IMR-90 (cell line): ENCODE measurements around the gene PLCD1. TPM values are rescaled to one million over a fixed set of nuclear protein-coding genes. Genes with fewer than 3 reads are reported as not detected.

Source experiments
- ATAC-seq: fragments of 200-7000 bp; cut with Tn5 transposase; 2 replicates; pipeline ENCODE4 v1.9.1; 2020; ENCODE audit warnings: low read depth, mild to moderate bottlenecking, moderate library complexity
- BruUV-seq: library from RNA; stranded (reverse); fragments of 400-500 nt; replicated peaks from 2 replicates; lab custom pipeline; 2021; lab: Mats Ljungman, UMichigan
- CTCF ChIA-PET: fragments of 300-600 bp; formaldehyde crosslinking; extraction: SDS; loops from one replicate; lab custom pipeline; 2021; ENCODE audit warnings: antibody characterized with exemption; lab: Yijun Ruan, JAX
- POLR2A ChIA-PET: fragments of 300-600 bp; sonication (Branson Sonifier 250); formaldehyde crosslinking; loops from one replicate; lab custom pipeline; 2022; ENCODE audit warnings: antibody characterized with exemption; ENCODE audit not compliant: unreplicated experiment; lab: Charles Lee
- DNase-seq: peaks from one replicate; pipeline ENCODE4 v3.0.0; 2013
- H2AFZ ChIP-seq: replicated peaks from 2 replicates; pipeline ENCODE3; 2013; ENCODE audit warnings: low read length, mild to moderate bottlenecking; ENCODE audit not compliant: poor library complexity
- H2AK5ac ChIP-seq: 2 replicates; pipeline ENCODE4 v1.6.1; 2013; ENCODE audit warnings: low read depth, low read length, inconsistent platforms
- H2AK9ac ChIP-seq: replicated peaks from 2 replicates; pipeline ENCODE3; 2013; ENCODE audit warnings: mild to moderate bottlenecking, low read depth, low read length, moderate library complexity; ENCODE audit not compliant: poor library complexity
- H2BK120ac ChIP-seq: 2 replicates; pipeline ENCODE4 v1.6.1; 2013; ENCODE audit warnings: low read depth, low read length, inconsistent platforms
- H2BK15ac ChIP-seq: 3 replicates; pipeline ENCODE4 v1.6.1; 2013; ENCODE audit warnings: low read depth, low read length, inconsistent platforms
- H2BK20ac ChIP-seq: 2 replicates; pipeline ENCODE4 v1.6.1; 2013; ENCODE audit warnings: low read depth, mild to moderate bottlenecking, inconsistent platforms, low read length, moderate library complexity
- H2BK5ac ChIP-seq: 2 replicates; pipeline ENCODE4 v1.6.1; 2013; ENCODE audit warnings: mild to moderate bottlenecking, low read depth, low read length, inconsistent platforms; ENCODE audit not compliant: poor library complexity, severe bottlenecking
- H3K14ac ChIP-seq: replicated peaks from 2 replicates; pipeline ENCODE4 v1.6.1; 2013; ENCODE audit warnings: low read depth, low read length, inconsistent platforms
- H3K18ac ChIP-seq: 2 replicates; pipeline ENCODE4 v1.6.1; 2013; ENCODE audit warnings: low read depth, low read length, control low read depth
- H3K23ac ChIP-seq: 2 replicates; pipeline ENCODE4 v1.6.1; 2013; ENCODE audit warnings: low read depth, low read length, inconsistent platforms
- H3K27ac ChIP-seq: 2 replicates; pipeline ENCODE4 v1.5.1; 2013; ENCODE audit warnings: mild to moderate bottlenecking, control low read depth, low read length; ENCODE audit not compliant: insufficient read depth
- H3K27me3 ChIP-seq: 2 replicates; pipeline ENCODE4 v1.6.1; 2013; ENCODE audit warnings: low read length; ENCODE audit not compliant: control insufficient read depth, insufficient read depth
- H3K36me3 ChIP-seq: 2 replicates; pipeline ENCODE4 v1.6.1; 2013; ENCODE audit warnings: low read length, mixed read lengths; ENCODE audit not compliant: control insufficient read depth, insufficient read depth
- H3K4ac ChIP-seq: 2 replicates; pipeline ENCODE4 v1.6.1; 2013; ENCODE audit warnings: low read depth, low read length, inconsistent platforms
- H3K4me1 ChIP-seq: 2 replicates; pipeline ENCODE4 v1.6.1; 2013; ENCODE audit warnings: low read length, mixed read lengths; ENCODE audit not compliant: control insufficient read depth, insufficient read depth
- H3K4me2 ChIP-seq: 2 replicates; pipeline ENCODE4 v1.6.1; 2013; ENCODE audit warnings: low read depth, mild to moderate bottlenecking, control low read depth, low read length, moderate library complexity
- H3K4me3 ChIP-seq: 2 replicates; pipeline ENCODE4 v1.5.1; 2013; ENCODE audit warnings: low read depth, mild to moderate bottlenecking, control low read depth, low read length, moderate library complexity; ENCODE audit not compliant: insufficient read depth
- H3K56ac ChIP-seq: 2 replicates; pipeline ENCODE4 v1.6.1; 2013; ENCODE audit warnings: low read length, inconsistent platforms; ENCODE audit not compliant: insufficient read depth; ENCODE audit errors: extremely low read depth
- H3K79me1 ChIP-seq, 2 experiments: 2 replicates each; pipeline ENCODE4 v1.6.1; 2013; ENCODE audit warnings: low read length in 2 of 2, inconsistent platforms in 1 of 2, low read depth in 1 of 2
- H3K9ac ChIP-seq: 2 replicates; pipeline ENCODE4 v1.6.1; 2013; ENCODE audit warnings: low read depth, low read length, control low read depth
- H3K9me1 ChIP-seq: 2 replicates; pipeline ENCODE4 v1.6.1; 2013; ENCODE audit warnings: low read length, inconsistent platforms; ENCODE audit not compliant: insufficient read depth
- H3K9me3 ChIP-seq: 2 replicates; pipeline ENCODE4 v1.6.1; 2013; ENCODE audit warnings: low read length; ENCODE audit not compliant: control insufficient read depth, insufficient read depth
- H4K20me1 ChIP-seq: 2 replicates; pipeline ENCODE4 v1.6.1; 2013; ENCODE audit warnings: low read length, inconsistent platforms; ENCODE audit not compliant: insufficient read depth
- H4K5ac ChIP-seq: 2 replicates; pipeline ENCODE4 v1.6.1; 2013; ENCODE audit warnings: mild to moderate bottlenecking, low read depth, low read length, control low read depth
- H4K8ac ChIP-seq, 2 experiments: 2 replicates each; pipeline ENCODE4 v1.6.1; 2013; ENCODE audit warnings: low read depth in 2 of 2, low read length in 2 of 2, control low read depth in 1 of 2, inconsistent platforms in 1 of 2
- H4K91ac ChIP-seq: 2 replicates; pipeline ENCODE4 v1.6.1; 2013; ENCODE audit warnings: low read depth, low read length, inconsistent platforms; ENCODE audit not compliant: insufficient read depth
- BHLHE40 ChIP-seq: fragments of 150-350 bp; IDR thresholded peaks from 2 replicates; pipeline ENCODE4 v1.6.1; 2016; ENCODE audit warnings: mild to moderate bottlenecking, low read depth, low read length
- FOS ChIP-seq: fragments of 150-350 bp; IDR thresholded peaks from 2 replicates; pipeline ENCODE4 v1.6.1; 2016; ENCODE audit warnings: low read depth, low read length
- MAFK ChIP-seq: IDR thresholded peaks from 2 replicates; pipeline ENCODE4 v1.6.1; 2012; ENCODE audit warnings: low read depth, low read length, improper control_type of control experiment
- MAZ ChIP-seq: IDR thresholded peaks from 2 replicates; pipeline ENCODE4 v1.6.1; 2012; ENCODE audit warnings: low read depth, mild to moderate bottlenecking, low read length, improper control_type of control experiment, moderate library complexity, borderline replicate concordance
- POLR2A ChIP-seq: IDR thresholded peaks from 2 replicates; pipeline ENCODE4 v1.6.1; 2012; ENCODE audit warnings: mild to moderate bottlenecking, low read depth, low read length
- RCOR1 ChIP-seq: IDR thresholded peaks from 2 replicates; pipeline ENCODE4 v1.6.1; 2012; ENCODE audit warnings: mild to moderate bottlenecking, low read length, improper control_type of control experiment; ENCODE audit not compliant: insufficient replicate concordance
- SMC3 ChIP-seq: fragments of 150-350 bp; IDR thresholded peaks from 2 replicates; pipeline ENCODE4 v1.6.1; 2016; ENCODE audit warnings: low read depth, mild to moderate bottlenecking, antibody characterized with exemption, low read length, moderate library complexity
- USF2 ChIP-seq: fragments of 150-350 bp; IDR thresholded peaks from 2 replicates; pipeline ENCODE4 v1.6.1; 2017; ENCODE audit warnings: mild to moderate bottlenecking, antibody characterized with exemption, low read length, low read depth
- WGBS, 2 experiments: methylation state at CpG; one replicate each; pipeline versions ENCODE4 v1.1.5 to v1.1.7; 2013; ENCODE audit warnings: missing lambda C conversion rate in 2 of 2; ENCODE audit not compliant: insufficient read length in 1 of 2; ENCODE audit errors: extremely low coverage in 2 of 2; 5-methylcytosine and 5-hydroxymethylcytosine counted together
- dilution Hi-C: fragments of 300-500 bp; cut with HindIII; formaldehyde crosslinking; loops from one replicate; pipeline ENCODE4 v1.14.3; 2018; ENCODE audit warnings: low sequenced_read_pairs; ENCODE audit not compliant: unreplicated experiment
- in situ Hi-C: fragments of 300-500 bp; cut with MboI; formaldehyde crosslinking; loops from 3 replicates; pipeline ENCODE4 v1.14.3; 2019; ENCODE audit warnings: low sequenced_read_pairs, inconsistent platforms, mixed read lengths
- intact Hi-C: fragments of 100-400 bp; cut with micrococcal nuclease; formaldehyde crosslinking; loops from 2 replicates; pipeline ENCODE4 v1.10.0; 2022
- polyA plus RNA-seq, 3 experiments: library from polyadenylated mRNA; depleted of rRNA; stranded (reverse); fragments of >200 nt; gene quantifications; 2 replicates each; pipeline ENCODE4 v1.2.3, GENCODE V29; 2012; ENCODE audit warnings: low replicate concordance in 1 of 3
- total RNA-seq: library from RNA; depleted of rRNA; stranded (reverse); fragments of >200 nt; gene quantifications from 2 replicates; pipeline ENCODE4 v1.2.3, GENCODE V29; 2012

Gene PLCD1
- total and polyA plus RNA-seq, 2 of the 4 experiments (the other 2 are of a cell fraction) = 14.9 to 16.3 TPM

GRCh38 chr3:37987315-37987697 lies 42.1 kb downstream of the PLCD1 start:
- 0 out of 2 replicates have a peak, but pooled peaks cover 7% of the 10 kb centered on the region for H3K9me1 ChIP-seq
- no TSS peak for BruUV-seq
- H2BK15ac ChIP-seq = no peak overlapping the region
- H3K36me3 ChIP-seq = peaks cover 6% of the 10 kb centered on the region; the same call in 1 of the 2 replicates
- no peak overlapping the region for H4K8ac ChIP-seq
- ATAC-seq (no peak), DNase-seq (no peak)
- no peak overlapping the region for H3K4me2 ChIP-seq
- CTCF ChIA-PET = no interaction called here
- H4K5ac ChIP-seq = no peak overlapping the region
- dilution Hi-C loops = no loop called here
- H2BK120ac ChIP-seq = no peak overlapping the region
- H2BK5ac ChIP-seq = no peak overlapping the region
- no peak overlapping the region for H3K4me3 ChIP-seq
- intact Hi-C loops = no loop called here
- no peak overlapping the region for H3K14ac ChIP-seq
- no peak overlapping the region for H3K56ac ChIP-seq
- H2AK9ac ChIP-seq = no peak overlapping the region
- no peak overlapping the region for H2AK5ac ChIP-seq
- H3K9ac ChIP-seq = no peak overlapping the region
- no peak overlapping the region for H2BK20ac ChIP-seq
- in situ Hi-C loops = no loop called here
- H3K23ac ChIP-seq = no peak overlapping the region
- WGBS, 2 experiments = no CpG with 5 or more reads among the region's 2 CpGs
- H3K27ac ChIP-seq = no peak overlapping the region
- POLR2A ChIA-PET = no interaction called here
- H3K27me3 ChIP-seq = no peaks in the 10 kb centered on the region; the same call in 1 of the 2 replicates
- no peaks in the 10 kb centered on the region for H3K9me3 ChIP-seq
- H3K4ac ChIP-seq = no peak overlapping the region
- H4K91ac ChIP-seq = no peak overlapping the region
- no peaks in the 10 kb centered on the region for H3K4me1 ChIP-seq
- H2AFZ ChIP-seq = no peak overlapping the region
- TF ChIP-seq BHLHE40 = no peak
- TF ChIP-seq POLR2A = no peak
- no peak for TF ChIP-seq MAZ
- no peak for TF ChIP-seq USF2
- TF ChIP-seq RCOR1 = no peak
- TF ChIP-seq MAFK = no peak
- TF ChIP-seq FOS = no peak
- TF ChIP-seq SMC3 = no peak
- H4K20me1 ChIP-seq = no peaks in the 10 kb centered on the region
- H3K18ac ChIP-seq = no peak overlapping the region
- no peaks in the 10 kb centered on the region for H3K79me1 ChIP-seq
